Gastroesophageal sphincter (tissue), 4 donors: ENCODE measurements around the gene CRACR2B. TPM values are rescaled to one million over a fixed set of nuclear protein-coding genes. Genes with fewer than 3 reads are reported as not detected.

ENCODE experiments used
- ATAC-seq: fragments of 150-250 bp; one replicate; pipeline ENCODE4 v1.9.1; 2016; ENCODE audit warnings: mild to moderate bottlenecking, moderate library complexity
- H3K27ac ChIP-seq, 4 donors: fragments of 200-600 bp; sonication (generic) in 3 of 4; 1 replicate in 3 of 4; 2 replicates in 1 of 4; pipeline ENCODE4 v1.5.1; 2016 to 2019
- H3K27me3 ChIP-seq: fragments of 200-600 bp; sonication (generic); one replicate; pipeline ENCODE4 v1.5.1; 2019
- H3K36me3 ChIP-seq, 2 donors: fragments of 200-600 bp; sonication (generic); one replicate each; pipeline ENCODE4 v1.5.1; 2019; ENCODE audit warnings: control low read depth in 1 of 2
- H3K4me1 ChIP-seq, 3 donors: fragments of 200-600 bp; sonication (generic); 1 replicate in 2 of 3; 2 replicates in 1 of 3; pipeline ENCODE4 v1.5.1; 2016 to 2019; ENCODE audit warnings: control low read depth in 2 of 3
- H3K4me3 ChIP-seq, 2 donors: fragments of 200-600 bp; sonication (generic); one replicate each; pipeline ENCODE4 v1.5.1; 2019; ENCODE audit warnings: mild to moderate bottlenecking in 1 of 2, moderate library complexity in 1 of 2
- H3K9me3 ChIP-seq, 3 donors: fragments of 200-600 bp; sonication (generic); one replicate each; pipeline ENCODE4 v1.5.1; 2017 to 2019; ENCODE audit warnings: control low read depth in 2 of 3
- CTCF ChIP-seq, 4 experiments: fragments of 200-600 bp in 2 of 4; fragments of 450-650 bp in 2 of 4; sonication (generic) in 1 of 4; IDR thresholded peaks; one replicate each; pipeline ENCODE4 v1.5.1; 2017 to 2019; ENCODE audit warnings: antibody characterized with exemption in 4 of 4, mild to moderate bottlenecking in 2 of 4, moderate library complexity in 2 of 4
- EP300 ChIP-seq: sonication (generic); formaldehyde crosslinking; IDR thresholded peaks from one replicate; pipeline ENCODE4 v1.6.1; 2017; ENCODE audit warnings: antibody characterized with exemption, mild to moderate bottlenecking
- POLR2A ChIP-seq, 2 donors: fragments of 450-650 bp; IDR thresholded peaks; one replicate each; pipeline ENCODE4 v1.6.1; 2017; ENCODE audit warnings: antibody characterized with exemption in 2 of 2, mild to moderate bottlenecking in 2 of 2, moderate library complexity in 1 of 2
- POLR2AphosphoS5 ChIP-seq: sonication (generic); formaldehyde crosslinking; IDR thresholded peaks from one replicate; pipeline ENCODE4 v1.6.1; 2017; ENCODE audit warnings: antibody characterized with exemption
- WGBS, 2 donors: methylation state at CpG; one replicate each; pipeline ENCODE4 v1.1.5; 2018; ENCODE audit warnings: low coverage in 1 of 2; 5-methylcytosine and 5-hydroxymethylcytosine counted together
- total RNA-seq, 4 donors: library from RNA; depleted of rRNA; stranded (reverse); fragments of >200 nt; gene quantifications; one replicate each; pipeline ENCODE4 v1.1.0, GENCODE V29; 2016

Gene CRACR2B
- total RNA-seq, 4 donors from 2014 or later = 4.1 to 10.3 (median 6.4) TPM

GRCh38 chr11:824292-824880 lies 3.3 kb upstream of the CRACR2B start:
- H3K4me1 ChIP-seq = peaks cover 0 to 64% (median 29%) of the 10 kb centered on the region in 3 donors
- H3K36me3 ChIP-seq = peaks cover 0 to 49% of the 10 kb centered on the region in 2 donors
- H3K27me3 ChIP-seq = peaks cover 56% of the 10 kb centered on the region
- H3K27ac ChIP-seq = no peak overlapping the region
- no peaks in the 10 kb centered on the region for H3K9me3 ChIP-seq
- 70% methylated on average over 2 of the region's 59 CpGs; no CpG with 5 or more reads in 1 of the 2 donors for WGBS, 2 donors
- H3K4me3 ChIP-seq = no peak overlapping the region
- no peak for TF ChIP-seq CTCF (IDR thresholded peaks at IDR 0.05)
- TF ChIP-seq EP300 = no peak
- TF ChIP-seq POLR2AphosphoS5 = no peak
- no peak for TF ChIP-seq POLR2A (IDR thresholded peaks at IDR 0.05)
- ATAC-seq = no peak

- ATAC-seq = no peak
- Histone ChIP-seq H3K9me3 (no peaks in the 10 kb centered on the region), H3K27ac (no peak overlapping the region), H3K4me3 (no peak overlapping the region), H3K27me3 (peaks cover 62% of the 10 kb centered on the region), H3K36me3 (peaks cover 0 to 49% of the 10 kb centered on the region in 2 donors), H3K4me1 (peaks cover 0 to 69% (median 35%) of the 10 kb centered on the region in 3 donors)
- no peak for TF ChIP-seq POLR2A (IDR thresholded peaks at IDR 0.05)
- TF ChIP-seq EP300 = no peak
- TF ChIP-seq CTCF (IDR thresholded peaks at IDR 0.05) = no peak
- TF ChIP-seq POLR2AphosphoS5 = no peak
- 81 to 90% methylated on average over 3 to 5 of the region's 11 CpGs for WGBS, 2 donors
Observed at GRCh38 chr11:824942-825341, 2.8 kb upstream of the CRACR2B start.

- H3K4me3 ChIP-seq = no peak overlapping the region
- peaks cover 0 to 70% (median 40%) of the 10 kb centered on the region in 3 donors for H3K4me1 ChIP-seq
- no peak overlapping the region for H3K27ac ChIP-seq
- peaks cover 69% of the 10 kb centered on the region for H3K27me3 ChIP-seq
- peaks cover 0 to 49% of the 10 kb centered on the region in 2 donors for H3K36me3 ChIP-seq
- no peaks in the 10 kb centered on the region for H3K9me3 ChIP-seq
- TF ChIP-seq POLR2A (IDR thresholded peaks at IDR 0.05) (no peak), CTCF (IDR thresholded peaks at IDR 0.05) (no peak), POLR2AphosphoS5 (no peak), EP300 (no peak)
- ATAC-seq = no peak
- WGBS, 2 donors = 73% methylated on average over 4 of the region's 12 CpGs; no CpG with 5 or more reads in 1 of the 2 donors
Observed at GRCh38 chr11:825366-826226, 2.1 kb upstream of the CRACR2B start.

GRCh38 chr11:826227-826621 lies 1.5 kb upstream of the CRACR2B start:
- ATAC-seq = no peak
- Histone ChIP-seq H3K36me3 (peaks cover 0 to 49% of the 10 kb centered on the region in 2 donors), H3K27me3 (peaks cover 75% of the 10 kb centered on the region), H3K4me1 (peaks cover 0 to 70% (median 38%) of the 10 kb centered on the region in 3 donors), H3K9me3 (no peaks in the 10 kb centered on the region), H3K27ac (no peak overlapping the region), H3K4me3 (no peak overlapping the region)
- TF ChIP-seq POLR2A (IDR thresholded peaks at IDR 0.05) (no peak), POLR2AphosphoS5 (no peak), EP300 (no peak), CTCF (IDR thresholded peaks at IDR 0.05) (no peak)
- WGBS, 2 donors = 89 to 92% methylated on average over 3 to 9 of the region's 9 CpGs
